HEK293 (cell line): ENCODE data around the gene C3orf33.

ENCODE experiments used
- CTCF ChIA-PET: fragments of 350-600 bp; formaldehyde crosslinking; extraction: SDS; loops from one replicate; lab custom pipeline; 2021; ENCODE audit warnings: antibody characterized with exemption; lab: Yijun Ruan, JAX
- POLR2A ChIA-PET: fragments of 300-600 bp; formaldehyde crosslinking; extraction: SDS; loops from one replicate; lab custom pipeline; 2020; ENCODE audit warnings: antibody characterized with exemption, inconsistent platforms; lab: Yijun Ruan, JAX
- H3K27ac ChIP-seq: fragments of 200-500 bp; sonication (Bioruptor generic); 2 replicates; pipeline ENCODE4 v1.5.1; 2014; ENCODE audit warnings: low read depth, low read length, control low read depth, inconsistent platforms; ENCODE audit errors: extremely low read depth
- H3K36me3 ChIP-seq, 2 experiments: fragments of 200-500 bp in 1 of 2; sonication (Bioruptor generic) in 1 of 2; 1 replicate in 1 of 2; 2 replicates in 1 of 2; pipeline ENCODE4 v1.5.1; 2014 to 2017; ENCODE audit warnings: inconsistent platforms in 2 of 2, low read length in 2 of 2; ENCODE audit not compliant: control insufficient read depth in 2 of 2, insufficient read depth in 1 of 2
- H3K4me1 ChIP-seq: fragments of 200-500 bp; sonication (Bioruptor generic); 2 replicates; pipeline ENCODE4 v1.5.1; 2014; ENCODE audit warnings: mild to moderate bottlenecking, low read length, inconsistent platforms; ENCODE audit not compliant: control insufficient read depth, insufficient read depth
- H3K4me3 ChIP-seq: 2 replicates; pipeline ENCODE4 v1.5.1; 2011; ENCODE audit warnings: low read depth, mild to moderate bottlenecking, control low read depth, low read length, moderate library complexity
- H3K9me3 ChIP-seq: fragments of 200-500 bp; sonication (Bioruptor generic); 2 replicates; pipeline ENCODE4 v1.5.1; 2014; ENCODE audit warnings: low read depth, low read length, inconsistent platforms; ENCODE audit not compliant: control insufficient read depth, insufficient read depth
- GLI4 ChIP-seq: fragments of 450-650 bp; formaldehyde crosslinking; IDR thresholded peaks from 2 replicates; pipeline ENCODE4 v1.5.1; 2016; ENCODE audit warnings: missing biosample characterization, missing genetic modification characterization
- KLF10 ChIP-seq: fragments of 450-650 bp; IDR thresholded peaks from 2 replicates; pipeline ENCODE4 v1.5.1; 2018; ENCODE audit warnings: missing biosample characterization, mild to moderate bottlenecking, missing genetic modification characterization
- OVOL3 ChIP-seq: fragments of 450-650 bp; formaldehyde crosslinking; IDR thresholded peaks from 2 replicates; pipeline ENCODE4 v1.5.1; 2016; ENCODE audit warnings: missing biosample characterization, missing genetic modification characterization
- REPIN1 ChIP-seq: fragments of 450-650 bp; formaldehyde crosslinking; IDR thresholded peaks from 2 replicates; pipeline ENCODE4 v1.5.1; 2017; ENCODE audit warnings: missing biosample characterization, missing genetic modification characterization, low read depth
- YY1 ChIP-seq: fragments of 450-650 bp; formaldehyde crosslinking; IDR thresholded peaks from 2 replicates; pipeline ENCODE4 v1.5.1; 2018; ENCODE audit warnings: missing biosample characterization, missing genetic modification characterization
- ZBTB10 ChIP-seq: fragments of 450-650 bp; formaldehyde crosslinking; IDR thresholded peaks from 2 replicates; pipeline ENCODE4 v1.5.1; 2016; ENCODE audit warnings: missing biosample characterization, missing genetic modification characterization
- ZEB2 ChIP-seq: fragments of 450-650 bp; formaldehyde crosslinking; IDR thresholded peaks from 2 replicates; pipeline ENCODE4 v1.5.1; 2016; ENCODE audit warnings: missing biosample characterization, missing genetic modification characterization
- ZNF132 ChIP-seq: fragments of 450-650 bp; formaldehyde crosslinking; IDR thresholded peaks from 2 replicates; pipeline ENCODE4 v1.5.1; 2017; ENCODE audit warnings: missing biosample characterization, missing genetic modification characterization, borderline replicate concordance
- ZNF24 ChIP-seq: fragments of 450-650 bp; formaldehyde crosslinking; IDR thresholded peaks from 2 replicates; pipeline ENCODE4 v1.5.1; 2016; ENCODE audit warnings: missing biosample characterization, missing genetic modification characterization
- ZNF350 ChIP-seq: fragments of 450-650 bp; formaldehyde crosslinking; IDR thresholded peaks from 2 replicates; pipeline ENCODE4 v1.5.0; 2017; ENCODE audit warnings: missing biosample characterization, mild to moderate bottlenecking, missing genetic modification characterization
- ZSCAN5A ChIP-seq: fragments of 450-650 bp; formaldehyde crosslinking; IDR thresholded peaks from 2 replicates; pipeline ENCODE4 v1.5.1; 2016; ENCODE audit warnings: missing biosample characterization, missing genetic modification characterization
- TF ChIP-seq, protein P1 (sequence below): fragments of 450-650 bp; IDR thresholded peaks from 2 replicates; pipeline ENCODE4 v1.5.1; 2018; ENCODE audit warnings: missing biosample characterization, missing genetic modification characterization
- TF ChIP-seq, protein P2 (sequence below): fragments of 450-650 bp; formaldehyde crosslinking; IDR thresholded peaks from 2 replicates; pipeline ENCODE4 v1.5.1; 2017; ENCODE audit warnings: missing biosample characterization, missing genetic modification characterization
- TF ChIP-seq, protein P3 (sequence below): IDR thresholded peaks from 2 replicates; pipeline ENCODE4 v1.6.1; 2011; ENCODE audit warnings: mild to moderate bottlenecking, low read depth, low read length, borderline replicate concordance
- TF ChIP-seq, protein P4 (sequence below): fragments of 450-650 bp; formaldehyde crosslinking; IDR thresholded peaks from 2 replicates; pipeline ENCODE4 v1.5.1; 2016; ENCODE audit warnings: missing biosample characterization, missing genetic modification characterization
- TF ChIP-seq, protein P5 (sequence below): fragments of 450-650 bp; formaldehyde crosslinking; IDR thresholded peaks from 2 replicates; pipeline ENCODE4 v1.5.1; 2017; ENCODE audit warnings: missing biosample characterization, missing genetic modification characterization
- TF ChIP-seq, protein P6 (sequence below): fragments of 450-650 bp; formaldehyde crosslinking; IDR thresholded peaks from 2 replicates; pipeline ENCODE4 v1.5.1; 2016; ENCODE audit warnings: missing biosample characterization, missing genetic modification characterization
- TF ChIP-seq, protein P7 (sequence below): fragments of 450-650 bp; formaldehyde crosslinking; IDR thresholded peaks from 2 replicates; pipeline ENCODE4 v1.5.1; 2017; ENCODE audit warnings: missing biosample characterization, missing genetic modification characterization
- TF ChIP-seq, protein P8 (sequence below): fragments of 450-650 bp; formaldehyde crosslinking; IDR thresholded peaks from 2 replicates; pipeline ENCODE4 v1.5.1; 2016; ENCODE audit warnings: missing biosample characterization, missing genetic modification characterization

The C3orf33 gene

DNA sequence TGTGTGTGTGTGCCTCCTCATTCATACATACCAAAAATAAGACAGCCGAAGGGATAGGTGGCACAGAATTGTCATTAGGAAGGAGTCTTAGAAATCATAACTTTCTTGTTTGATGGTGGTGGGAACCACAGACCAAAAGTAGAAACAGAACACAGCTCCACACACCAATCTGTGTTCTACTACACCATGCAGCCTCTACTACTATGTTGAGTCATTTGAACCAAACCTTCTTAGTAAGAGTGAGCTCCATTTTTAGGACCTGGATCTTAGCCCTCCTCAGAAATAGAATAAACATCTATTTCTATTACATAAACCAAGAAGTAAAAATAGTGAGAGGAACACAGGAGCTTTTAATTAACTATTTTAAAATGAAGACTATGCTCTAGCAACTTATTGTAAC lies 33.3 kb downstream of the C3orf33 start:
- ChIA-PET POLR2A (no interaction called here), CTCF (interaction anchor here (0.7 to 1.0 kb wide), 2 partner anchors 12 to 33 kb away, joined by 3 to 4 read pairs; partner anchors contain the start of gene C3orf33)
- no peaks in the 10 kb centered on the region for H3K4me1 ChIP-seq

More for the DNA sequence above, 33.3 kb downstream of the C3orf33 start:
- TF ChIP-seq, protein P1, sequence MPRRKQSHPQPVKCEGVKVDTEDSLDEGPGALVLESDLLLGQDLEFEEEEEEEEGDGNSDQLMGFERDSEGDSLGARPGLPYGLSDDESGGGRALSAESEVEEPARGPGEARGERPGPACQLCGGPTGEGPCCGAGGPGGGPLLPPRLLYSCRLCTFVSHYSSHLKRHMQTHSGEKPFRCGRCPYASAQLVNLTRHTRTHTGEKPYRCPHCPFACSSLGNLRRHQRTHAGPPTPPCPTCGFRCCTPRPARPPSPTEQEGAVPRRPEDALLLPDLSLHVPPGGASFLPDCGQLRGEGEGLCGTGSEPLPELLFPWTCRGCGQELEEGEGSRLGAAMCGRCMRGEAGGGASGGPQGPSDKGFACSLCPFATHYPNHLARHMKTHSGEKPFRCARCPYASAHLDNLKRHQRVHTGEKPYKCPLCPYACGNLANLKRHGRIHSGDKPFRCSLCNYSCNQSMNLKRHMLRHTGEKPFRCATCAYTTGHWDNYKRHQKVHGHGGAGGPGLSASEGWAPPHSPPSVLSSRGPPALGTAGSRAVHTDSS (tag by site-specific recombination) = no peak
- no peak for TF ChIP-seq ZNF24 (tag by site-specific recombination)
- no peak for TF ChIP-seq ZSCAN5A (tag by site-specific recombination)
- no peak for TF ChIP-seq KLF10 (tag by site-specific recombination)
- TF ChIP-seq, protein P2, sequence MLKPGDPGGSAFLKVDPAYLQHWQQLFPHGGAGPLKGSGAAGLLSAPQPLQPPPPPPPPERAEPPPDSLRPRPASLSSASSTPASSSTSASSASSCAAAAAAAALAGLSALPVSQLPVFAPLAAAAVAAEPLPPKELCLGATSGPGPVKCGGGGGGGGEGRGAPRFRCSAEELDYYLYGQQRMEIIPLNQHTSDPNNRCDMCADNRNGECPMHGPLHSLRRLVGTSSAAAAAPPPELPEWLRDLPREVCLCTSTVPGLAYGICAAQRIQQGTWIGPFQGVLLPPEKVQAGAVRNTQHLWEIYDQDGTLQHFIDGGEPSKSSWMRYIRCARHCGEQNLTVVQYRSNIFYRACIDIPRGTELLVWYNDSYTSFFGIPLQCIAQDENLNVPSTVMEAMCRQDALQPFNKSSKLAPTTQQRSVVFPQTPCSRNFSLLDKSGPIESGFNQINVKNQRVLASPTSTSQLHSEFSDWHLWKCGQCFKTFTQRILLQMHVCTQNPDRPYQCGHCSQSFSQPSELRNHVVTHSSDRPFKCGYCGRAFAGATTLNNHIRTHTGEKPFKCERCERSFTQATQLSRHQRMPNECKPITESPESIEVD (tag by site-specific recombination) = no peak
- TF ChIP-seq, protein P3, sequence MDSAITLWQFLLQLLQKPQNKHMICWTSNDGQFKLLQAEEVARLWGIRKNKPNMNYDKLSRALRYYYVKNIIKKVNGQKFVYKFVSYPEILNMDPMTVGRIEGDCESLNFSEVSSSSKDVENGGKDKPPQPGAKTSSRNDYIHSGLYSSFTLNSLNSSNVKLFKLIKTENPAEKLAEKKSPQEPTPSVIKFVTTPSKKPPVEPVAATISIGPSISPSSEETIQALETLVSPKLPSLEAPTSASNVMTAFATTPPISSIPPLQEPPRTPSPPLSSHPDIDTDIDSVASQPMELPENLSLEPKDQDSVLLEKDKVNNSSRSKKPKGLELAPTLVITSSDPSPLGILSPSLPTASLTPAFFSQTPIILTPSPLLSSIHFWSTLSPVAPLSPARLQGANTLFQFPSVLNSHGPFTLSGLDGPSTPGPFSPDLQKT = no peak
- TF ChIP-seq ZEB2 (tag by site-specific recombination) = no peak
- TF ChIP-seq, protein P4, sequence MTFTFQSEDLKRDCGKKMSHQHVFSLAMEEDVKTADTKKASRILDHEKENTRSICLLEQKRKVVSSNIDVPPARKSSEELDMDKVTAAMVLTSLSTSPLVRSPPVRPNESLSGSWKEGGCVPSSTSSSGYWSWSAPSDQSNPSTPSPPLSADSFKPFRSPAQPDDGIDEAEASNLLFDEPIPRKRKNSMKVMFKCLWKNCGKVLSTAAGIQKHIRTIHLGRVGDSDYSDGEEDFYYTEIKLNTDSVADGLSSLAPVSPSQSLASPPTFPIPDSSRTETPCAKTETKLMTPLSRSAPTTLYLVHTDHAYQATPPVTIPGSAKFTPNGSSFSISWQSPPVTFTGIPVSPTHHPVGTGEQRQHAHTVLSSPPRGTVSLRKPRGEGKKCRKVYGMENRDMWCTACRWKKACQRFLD (tag by site-specific recombination) = no peak
- TF ChIP-seq, protein P5, sequence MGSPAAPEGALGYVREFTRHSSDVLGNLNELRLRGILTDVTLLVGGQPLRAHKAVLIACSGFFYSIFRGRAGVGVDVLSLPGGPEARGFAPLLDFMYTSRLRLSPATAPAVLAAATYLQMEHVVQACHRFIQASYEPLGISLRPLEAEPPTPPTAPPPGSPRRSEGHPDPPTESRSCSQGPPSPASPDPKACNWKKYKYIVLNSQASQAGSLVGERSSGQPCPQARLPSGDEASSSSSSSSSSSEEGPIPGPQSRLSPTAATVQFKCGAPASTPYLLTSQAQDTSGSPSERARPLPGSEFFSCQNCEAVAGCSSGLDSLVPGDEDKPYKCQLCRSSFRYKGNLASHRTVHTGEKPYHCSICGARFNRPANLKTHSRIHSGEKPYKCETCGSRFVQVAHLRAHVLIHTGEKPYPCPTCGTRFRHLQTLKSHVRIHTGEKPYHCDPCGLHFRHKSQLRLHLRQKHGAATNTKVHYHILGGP = no peak
- TF ChIP-seq ZBTB10 (tag by site-specific recombination) = no peak
- no peak for TF ChIP-seq OVOL3
- no peak for TF ChIP-seq ZNF350
- no peak for TF ChIP-seq YY1 (tag by site-specific recombination)
- TF ChIP-seq GLI4 (tag by site-specific recombination) = no peak
- TF ChIP-seq ZNF132 (tag by site-specific recombination) = no peak
- no peak for TF ChIP-seq REPIN1 (tag by site-specific recombination)
- TF ChIP-seq, protein P6, sequence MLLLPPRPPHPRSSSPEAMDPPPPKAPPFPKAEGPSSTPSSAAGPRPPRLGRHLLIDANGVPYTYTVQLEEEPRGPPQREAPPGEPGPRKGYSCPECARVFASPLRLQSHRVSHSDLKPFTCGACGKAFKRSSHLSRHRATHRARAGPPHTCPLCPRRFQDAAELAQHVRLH (tag by site-specific recombination) = no peak
- TF ChIP-seq, protein P7, sequence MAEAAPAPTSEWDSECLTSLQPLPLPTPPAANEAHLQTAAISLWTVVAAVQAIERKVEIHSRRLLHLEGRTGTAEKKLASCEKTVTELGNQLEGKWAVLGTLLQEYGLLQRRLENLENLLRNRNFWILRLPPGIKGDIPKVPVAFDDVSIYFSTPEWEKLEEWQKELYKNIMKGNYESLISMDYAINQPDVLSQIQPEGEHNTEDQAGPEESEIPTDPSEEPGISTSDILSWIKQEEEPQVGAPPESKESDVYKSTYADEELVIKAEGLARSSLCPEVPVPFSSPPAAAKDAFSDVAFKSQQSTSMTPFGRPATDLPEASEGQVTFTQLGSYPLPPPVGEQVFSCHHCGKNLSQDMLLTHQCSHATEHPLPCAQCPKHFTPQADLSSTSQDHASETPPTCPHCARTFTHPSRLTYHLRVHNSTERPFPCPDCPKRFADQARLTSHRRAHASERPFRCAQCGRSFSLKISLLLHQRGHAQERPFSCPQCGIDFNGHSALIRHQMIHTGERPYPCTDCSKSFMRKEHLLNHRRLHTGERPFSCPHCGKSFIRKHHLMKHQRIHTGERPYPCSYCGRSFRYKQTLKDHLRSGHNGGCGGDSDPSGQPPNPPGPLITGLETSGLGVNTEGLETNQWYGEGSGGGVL = no peak
- TF ChIP-seq, protein P8, sequence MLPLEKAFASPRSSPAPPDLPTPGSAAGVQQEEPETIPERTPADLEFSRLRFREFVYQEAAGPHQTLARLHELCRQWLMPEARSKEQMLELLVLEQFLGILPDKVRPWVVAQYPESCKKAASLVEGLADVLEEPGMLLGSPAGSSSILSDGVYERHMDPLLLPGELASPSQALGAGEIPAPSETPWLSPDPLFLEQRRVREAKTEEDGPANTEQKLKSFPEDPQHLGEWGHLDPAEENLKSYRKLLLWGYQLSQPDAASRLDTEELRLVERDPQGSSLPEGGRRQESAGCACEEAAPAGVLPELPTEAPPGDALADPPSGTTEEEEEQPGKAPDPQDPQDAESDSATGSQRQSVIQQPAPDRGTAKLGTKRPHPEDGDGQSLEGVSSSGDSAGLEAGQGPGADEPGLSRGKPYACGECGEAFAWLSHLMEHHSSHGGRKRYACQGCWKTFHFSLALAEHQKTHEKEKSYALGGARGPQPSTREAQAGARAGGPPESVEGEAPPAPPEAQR (tag by site-specific recombination) = no peak
- TF ChIP-seq, all 188 proteins: peak for 0
- Histone ChIP-seq H3K9me3 (no peaks in the 10 kb centered on the region), H3K36me3 (peaks cover 0 to 20% of the 10 kb centered on the region in 2 experiments; a peak in 2 of 3 replicates), H3K4me3 (no peak overlapping the region), H3K27ac (no peak overlapping the region)
